BJ (cell line): ENCODE data around the gene ARL8A. TPM values are rescaled to one million over a fixed set of nuclear protein-coding genes. Genes with fewer than 3 reads are reported as not detected.

Experiments used
- CTCF ChIA-PET: fragments of 350-600 bp; formaldehyde crosslinking; extraction: SDS; loops from one replicate; lab custom pipeline; 2021; ENCODE audit warnings: antibody characterized with exemption, inconsistent platforms; lab: Yijun Ruan, JAX
- POLR2A ChIA-PET: fragments of 300-600 bp; sonication (Branson Sonifier 250); formaldehyde crosslinking; extraction: SDS; loops from one replicate; lab custom pipeline; 2021; ENCODE audit warnings: antibody characterized with exemption; lab: Charles Lee
- DNase-seq: peaks from one replicate; pipeline ENCODE4 v3.0.0-alpha.2; 2011; ENCODE audit warnings: low read depth
- H3K27me3 ChIP-seq: 2 replicates; pipeline ENCODE4 v1.6.0; 2011; ENCODE audit warnings: low read length; ENCODE audit not compliant: control insufficient read depth, insufficient read depth
- H3K36me3 ChIP-seq: 2 replicates; pipeline ENCODE4 v1.5.1; 2011; ENCODE audit warnings: low read length; ENCODE audit not compliant: control insufficient read depth, insufficient read depth
- H3K4me3 ChIP-seq: 2 replicates; pipeline ENCODE4 v1.5.1; 2011; ENCODE audit warnings: low read depth, mild to moderate bottlenecking, control low read depth, low read length
- polyA plus RNA-seq: library from polyadenylated mRNA; depleted of rRNA; stranded (reverse); fragments of >200 nt; gene quantifications from 2 replicates; pipeline ENCODE4 v1.2.3, GENCODE V29; 2011
- TF ChIP-seq, protein P1 (sequence below): IDR thresholded peaks from 2 replicates; pipeline ENCODE4 v1.5.1; 2011; ENCODE audit warnings: low read depth, mild to moderate bottlenecking, control low read depth, inconsistent platforms, low read length, moderate library complexity; ENCODE audit not compliant: insufficient read depth

The ARL8A gene
- polyA plus RNA-seq, 1 experiment, result 76.6 TPM

DNA sequence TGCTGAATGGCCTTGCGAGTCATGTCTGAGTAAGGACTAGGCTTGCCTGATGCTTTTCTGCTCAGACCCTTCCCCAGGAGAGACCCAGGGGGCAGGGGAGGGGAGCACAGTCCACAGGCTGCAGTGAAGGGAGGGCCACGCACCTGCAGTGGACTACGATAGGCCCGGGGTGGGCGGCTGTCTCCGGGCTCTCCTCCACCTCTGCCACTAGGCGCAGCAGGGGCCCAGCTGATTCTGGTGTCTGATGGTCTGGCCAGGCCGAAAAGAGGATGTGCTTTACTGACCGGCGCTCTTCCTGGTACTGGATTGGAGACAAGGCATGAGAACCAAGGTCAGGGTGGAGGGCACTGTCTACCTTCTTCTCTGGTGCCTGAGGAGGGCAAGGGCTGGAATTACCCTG is 7.9 kb upstream of the ARL8A start:
- Histone ChIP-seq H3K36me3 (no peaks in the 10 kb centered on the region), H3K27me3 (peaks cover 9% of the 10 kb centered on the region; the same call in 1 of the 2 replicates), H3K4me3 (no peak overlapping the region)
- ChIA-PET CTCF (interaction anchor here (1.6 kb wide), 1 partner anchor 17 kb away, joined by 5 read pairs; no protein-coding TSS in a partner anchor), POLR2A (no interaction called here)
- TF ChIP-seq, protein P1, sequence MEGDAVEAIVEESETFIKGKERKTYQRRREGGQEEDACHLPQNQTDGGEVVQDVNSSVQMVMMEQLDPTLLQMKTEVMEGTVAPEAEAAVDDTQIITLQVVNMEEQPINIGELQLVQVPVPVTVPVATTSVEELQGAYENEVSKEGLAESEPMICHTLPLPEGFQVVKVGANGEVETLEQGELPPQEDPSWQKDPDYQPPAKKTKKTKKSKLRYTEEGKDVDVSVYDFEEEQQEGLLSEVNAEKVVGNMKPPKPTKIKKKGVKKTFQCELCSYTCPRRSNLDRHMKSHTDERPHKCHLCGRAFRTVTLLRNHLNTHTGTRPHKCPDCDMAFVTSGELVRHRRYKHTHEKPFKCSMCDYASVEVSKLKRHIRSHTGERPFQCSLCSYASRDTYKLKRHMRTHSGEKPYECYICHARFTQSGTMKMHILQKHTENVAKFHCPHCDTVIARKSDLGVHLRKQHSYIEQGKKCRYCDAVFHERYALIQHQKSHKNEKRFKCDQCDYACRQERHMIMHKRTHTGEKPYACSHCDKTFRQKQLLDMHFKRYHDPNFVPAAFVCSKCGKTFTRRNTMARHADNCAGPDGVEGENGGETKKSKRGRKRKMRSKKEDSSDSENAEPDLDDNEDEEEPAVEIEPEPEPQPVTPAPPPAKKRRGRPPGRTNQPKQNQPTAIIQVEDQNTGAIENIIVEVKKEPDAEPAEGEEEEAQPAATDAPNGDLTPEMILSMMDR, result no peak
- DNase-seq, result no peak

DNA sequence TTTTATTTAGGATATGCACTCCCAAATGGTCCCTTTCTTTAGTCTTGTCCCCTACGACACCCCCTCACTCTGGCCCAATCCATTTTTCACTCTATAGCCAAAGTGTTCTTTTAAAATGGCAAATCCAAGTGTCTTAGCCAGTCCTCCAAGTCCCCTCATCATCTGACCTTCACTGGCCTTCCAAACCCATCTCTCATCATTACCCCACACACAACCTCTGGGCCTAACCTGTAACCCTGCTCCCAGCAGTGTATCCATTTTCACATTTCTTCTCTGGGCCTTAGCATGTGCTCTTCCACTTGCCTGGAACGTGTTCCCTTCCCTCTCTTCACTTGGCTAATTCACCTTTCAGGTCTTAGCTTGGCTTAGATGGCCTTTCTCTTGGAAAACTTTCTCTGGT is 6.5 kb upstream of the ARL8A start:
- TF ChIP-seq, protein P1, result no peak
- Histone ChIP-seq H3K27me3 (peaks cover 13% of the 10 kb centered on the region), H3K36me3 (no peaks in the 10 kb centered on the region), H3K4me3 (no peak overlapping the region)
- CTCF ChIA-PET, result interaction anchor here (1.6 kb wide), 1 partner anchor 16 kb away, joined by 5 read pairs; no protein-coding TSS in a partner anchor
- POLR2A ChIA-PET, result no interaction called here
- DNase-seq, result no peak

DNA sequence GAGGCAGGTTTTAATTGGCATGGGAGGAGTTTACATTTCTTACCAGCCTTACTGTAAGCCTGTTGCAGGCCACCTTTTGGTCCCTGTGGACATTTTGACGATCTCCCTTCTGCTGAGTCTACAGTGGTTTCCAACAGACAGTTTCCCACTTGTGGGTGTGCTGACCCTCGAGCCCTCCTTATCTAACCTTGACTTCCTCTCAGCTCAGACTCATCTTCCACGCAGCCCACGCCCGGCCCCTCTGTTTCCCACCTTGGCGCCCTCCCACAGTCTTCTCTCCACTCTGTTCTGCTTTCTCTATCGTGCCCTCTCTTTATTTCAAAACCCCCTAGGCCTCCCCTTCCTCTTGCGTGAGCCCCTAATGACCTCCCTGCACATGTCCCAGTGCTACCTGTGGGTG is 6.1 kb upstream of the ARL8A start:
- no peak overlapping the region for H3K4me3 ChIP-seq
- H3K27me3 ChIP-seq, result peaks cover 13% of the 10 kb centered on the region
- no peak for DNase-seq
- ChIA-PET CTCF (interaction anchor here (1.6 kb wide), 1 partner anchor 15 kb away, joined by 5 read pairs; no protein-coding TSS in a partner anchor), POLR2A (no interaction called here)
- no peaks in the 10 kb centered on the region for H3K36me3 ChIP-seq
- TF ChIP-seq, protein P1, result no peak

DNA sequence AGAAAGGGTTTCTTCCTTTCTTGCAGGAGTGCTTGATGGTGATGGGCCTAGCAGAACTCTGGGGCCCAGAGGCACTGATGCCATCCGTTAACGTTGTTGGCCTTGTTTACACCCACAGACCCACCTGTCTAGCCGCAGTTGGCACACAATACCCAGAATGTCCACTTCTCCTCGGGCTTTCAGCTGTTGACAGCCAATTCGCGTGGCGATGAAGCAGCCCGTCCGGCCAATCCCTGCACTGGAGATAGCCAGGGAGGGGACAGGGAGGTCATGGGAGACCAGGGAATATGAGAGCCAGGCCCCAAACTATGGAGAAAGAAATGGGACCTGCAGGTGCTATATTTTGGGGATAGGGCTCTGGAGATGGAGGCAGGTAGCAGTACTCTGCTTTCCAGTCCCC is 5.7 kb upstream of the ARL8A start:
- TF ChIP-seq, protein P1, result no peak
- Histone ChIP-seq H3K36me3 (no peaks in the 10 kb centered on the region), H3K27me3 (peaks cover 13% of the 10 kb centered on the region), H3K4me3 (no peak overlapping the region)
- ChIA-PET POLR2A (no interaction called here), CTCF (no interaction called here)
- no peak for DNase-seq

DNA sequence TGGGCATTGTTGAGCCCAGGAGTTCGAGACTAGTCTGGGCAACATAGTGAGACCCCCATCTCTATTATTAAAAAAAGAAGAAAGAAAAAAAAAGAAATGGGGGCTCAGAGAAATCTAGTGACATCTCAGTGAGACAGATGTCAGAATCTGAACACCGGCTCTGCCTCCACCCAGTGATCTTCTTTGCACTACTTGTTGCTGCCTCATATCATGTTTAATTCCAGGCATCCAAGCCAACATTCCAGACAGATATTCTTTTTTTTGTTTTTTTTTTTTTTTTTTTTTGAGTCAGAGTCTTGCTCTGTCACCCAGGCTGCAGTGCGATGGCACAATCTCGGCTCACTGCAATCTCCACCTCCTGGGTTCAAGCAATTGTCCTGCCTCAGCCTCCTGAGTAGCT is 5.0 kb upstream of the ARL8A start:
- DNase-seq, result no peak
- Histone ChIP-seq H3K27me3 (peaks cover 13% of the 10 kb centered on the region), H3K36me3 (no peaks in the 10 kb centered on the region), H3K4me3 (no peak overlapping the region)
- ChIA-PET CTCF (no interaction called here), POLR2A (no interaction called here)
- TF ChIP-seq, protein P1, result no peak
